ENCODE results near the gene HOOK1.
"Not testable (repeated sequence)": the region's sequence is repeated elsewhere in the genome, so short reads cannot be mapped to it uniquely, and the experiment has no call there.

The HOOK1 gene

GRCh38 chr1:59846895-59847282 lies 32.1 kb downstream of the HOOK1 start:
- no peak for TF ChIP-seq CTCF (IDR thresholded peaks at IDR 0.05; ENCODE audit: low read depth, low read length)

GRCh38 chr1:59852117-59852516 lies 37.4 kb downstream of the HOOK1 start:
- DNase-seq (ENCODE audit: extremely low read depth, low read depth) = no peak
- TF ChIP-seq CTCF (IDR thresholded peaks at IDR 0.05; ENCODE audit: low read depth, low read length) = no peak

More at GRCh38 chr1:59846895-59847282, 32.1 kb downstream of the HOOK1 start:
- no peak for DNase-seq (ENCODE audit: extremely low read depth, low read depth)

GRCh38 chr1:59855297-59855696 lies 40.5 kb downstream of the HOOK1 start:
- not testable (repeated sequence) for DNase-seq (ENCODE audit: extremely low read depth, low read depth)

GRCh38 chr1:59856725-59857338 lies 42.1 kb downstream of the HOOK1 start:
- DNase-seq (ENCODE audit: extremely low read depth, low read depth) = no peak
- TF ChIP-seq CTCF (IDR thresholded peaks at IDR 0.05; ENCODE audit: low read depth, low read length) = no peak

GRCh38 chr1:59857679-59858354 lies 43.1 kb downstream of the HOOK1 start:
- no peak for DNase-seq (ENCODE audit: extremely low read depth, low read depth)
- TF ChIP-seq CTCF (IDR thresholded peaks at IDR 0.05; ENCODE audit: low read depth, low read length) = no peak

GRCh38 chr1:59866462-59866861 lies 51.7 kb downstream of the HOOK1 start:
- DNase-seq (ENCODE audit: extremely low read depth, low read depth) = no peak
- no peak for TF ChIP-seq CTCF (IDR thresholded peaks at IDR 0.05; ENCODE audit: low read depth, low read length)

GRCh38 chr1:59871746-59872145 lies 57.0 kb downstream of the HOOK1 start:
- no peak for TF ChIP-seq CTCF (IDR thresholded peaks at IDR 0.05; ENCODE audit: low read depth, low read length)
- no peak for DNase-seq (ENCODE audit: extremely low read depth, low read depth)

All from AG09319 (cell line).